ENCODE data around the gene HCFC1.
A peak's percentile ranks its signal among the peaks of the same experiment; 100 is the strongest.

Gene HCFC1
- long read RNA-seq, donor 1, partial matches to known transcripts: 24 of 24 reads
- long read RNA-seq, donor 1, other reads (novel, unspliced or antisense): 0 of 24 reads
- long read RNA-seq, donor 2: 0 reads
- long read RNA-seq, donor 3, partial matches to known transcripts: 0 of 1 reads
- long read RNA-seq, donor 3, other reads (novel, unspliced or antisense): 0 of 1 reads
- long read RNA-seq, donor 4: 0 reads
- long read RNA-seq, donor 5, partial matches to known transcripts: 7 of 7 reads
- long read RNA-seq, donor 5, other reads (novel, unspliced or antisense): 0 of 7 reads
- long read RNA-seq, donor 6, partial matches to known transcripts: 5 of 5 reads
- long read RNA-seq, donor 6, other reads (novel, unspliced or antisense): 0 of 5 reads
- long read RNA-seq, donor 7, partial matches to known transcripts: 57 of 57 reads
- long read RNA-seq, donor 7, other reads (novel, unspliced or antisense): 0 of 57 reads
- long read RNA-seq, donor 8, partial matches to known transcripts: 7 of 7 reads
- long read RNA-seq, donor 8, other reads (novel, unspliced or antisense): 0 of 7 reads

DNA sequence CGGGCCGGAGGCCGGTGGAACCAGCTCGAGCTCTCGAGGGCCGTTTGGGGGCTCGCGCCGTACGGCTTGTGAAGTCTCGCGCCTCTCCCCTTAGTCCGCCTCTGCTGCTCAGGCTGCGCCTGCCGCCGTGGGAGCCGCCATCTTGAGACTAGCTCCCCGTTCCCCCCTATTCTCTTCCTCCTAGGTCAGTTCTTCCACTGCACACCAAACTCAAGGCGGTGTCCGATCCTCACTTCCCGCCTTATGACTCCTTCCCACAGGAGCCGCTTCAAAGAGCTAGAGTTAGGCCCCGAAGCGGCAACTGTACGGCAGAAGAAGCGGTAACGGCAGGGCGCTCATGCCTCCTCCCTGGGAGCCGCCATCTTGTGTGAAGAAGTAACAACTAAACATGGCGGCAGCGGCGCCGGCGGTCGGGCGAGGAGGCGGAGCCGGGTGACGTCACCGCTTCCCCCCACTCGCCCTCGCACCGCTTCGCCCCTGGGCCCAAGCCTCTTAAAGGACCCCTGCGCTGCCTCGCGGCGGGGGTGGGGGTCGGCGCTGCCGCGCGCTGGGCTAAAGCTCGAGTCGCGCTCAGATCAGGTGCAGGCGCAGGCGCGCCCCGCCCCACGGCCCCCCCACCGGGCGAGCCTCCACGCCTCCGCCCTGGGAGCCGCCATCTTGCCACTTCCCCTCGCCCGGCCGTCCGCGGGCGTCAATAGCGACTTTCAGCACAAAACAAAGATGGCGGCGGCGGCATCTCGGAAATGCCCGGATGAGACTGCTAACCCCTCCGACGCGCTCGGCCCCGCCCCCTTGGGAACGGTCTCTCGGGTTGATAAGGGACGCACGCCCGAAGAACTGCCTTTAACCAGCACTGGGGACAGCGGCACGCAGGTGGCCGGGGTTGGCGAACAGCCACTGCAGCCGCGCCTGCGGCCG, at the start of gene HCFC1:
HCFC1 (minus strand) TSS at position 369 of the 918 bp plus-strand sequence. CDS start 978 bp downstream, outside the sequence.
- DNase-seq: peak; percentile 95

DNA sequence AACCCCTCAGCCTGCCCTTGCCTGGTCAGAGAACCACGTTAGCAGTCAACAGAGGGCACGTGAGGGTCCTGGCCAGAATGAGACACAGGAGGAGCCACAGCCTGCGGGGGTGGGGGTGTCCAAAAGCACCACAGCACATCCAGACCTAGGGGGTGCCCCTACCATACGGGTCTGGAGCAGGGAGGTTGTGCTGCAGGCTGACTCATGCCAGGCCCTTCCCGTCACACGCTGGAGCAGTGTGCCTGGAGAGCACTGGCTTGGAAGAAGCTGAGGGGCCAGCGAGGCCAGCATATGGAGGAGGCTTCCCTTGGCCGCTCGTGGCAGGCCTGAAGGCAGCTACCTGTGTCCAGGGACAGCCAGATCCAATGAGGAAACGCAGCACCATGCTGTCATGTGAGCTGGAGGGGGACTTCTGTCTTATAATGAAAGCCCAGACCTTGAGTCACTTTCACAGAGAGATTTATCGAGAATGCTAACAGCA, 49.6 kb upstream of the HCFC1 start:
- DNase-seq: no peak

GRCh38 chrX:154020536-154021115, 49.0 kb upstream of the HCFC1 start:
- DNase-seq: no peak

- peak; percentile 67 for DNase-seq
Observed at GRCh38 chrX:154019633-154020528, 48.3 kb upstream of the HCFC1 start, which contains the start of gene IRAK1. Gene IRAK1 (minus strand): TSS chrX:154019902. CDS start chrX:154019812, 90 bp downstream.

DNA sequence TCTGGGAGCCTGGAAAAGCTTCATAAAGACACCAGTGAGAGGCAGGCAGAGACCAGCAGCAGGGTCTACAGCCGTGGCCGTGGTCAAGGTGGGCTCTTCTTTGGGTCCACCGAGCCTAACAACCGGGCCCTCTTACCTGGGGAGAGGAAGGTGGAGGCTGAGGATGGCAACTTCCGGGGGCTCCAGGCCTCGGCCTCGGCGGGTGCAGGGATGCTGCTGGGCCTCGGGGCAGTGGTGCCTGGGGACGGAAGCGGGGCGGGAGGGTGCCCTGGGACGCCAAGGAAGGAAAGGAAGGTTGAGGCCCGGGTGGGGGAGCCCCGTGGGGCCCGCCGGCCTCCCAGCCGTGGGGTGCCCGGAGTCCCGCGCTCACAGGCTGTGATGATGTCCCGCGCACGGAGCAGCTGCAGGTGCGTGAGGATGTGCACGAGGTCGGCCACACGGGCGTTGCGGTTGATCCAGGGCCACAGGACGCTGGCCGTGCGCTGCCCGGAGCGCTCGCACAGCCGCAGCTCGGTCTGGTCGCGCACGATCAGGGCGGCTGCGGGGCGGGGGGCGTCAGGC, 47.5 kb upstream of the HCFC1 start:
- no peak for DNase-seq

- DNase-seq: no peak
Observed at GRCh38 chrX:154018518-154019060, 47.0 kb upstream of the HCFC1 start.

- DNase-seq: no peak
Observed at GRCh38 chrX:154017766-154018517, 46.3 kb upstream of the HCFC1 start.

DNA sequence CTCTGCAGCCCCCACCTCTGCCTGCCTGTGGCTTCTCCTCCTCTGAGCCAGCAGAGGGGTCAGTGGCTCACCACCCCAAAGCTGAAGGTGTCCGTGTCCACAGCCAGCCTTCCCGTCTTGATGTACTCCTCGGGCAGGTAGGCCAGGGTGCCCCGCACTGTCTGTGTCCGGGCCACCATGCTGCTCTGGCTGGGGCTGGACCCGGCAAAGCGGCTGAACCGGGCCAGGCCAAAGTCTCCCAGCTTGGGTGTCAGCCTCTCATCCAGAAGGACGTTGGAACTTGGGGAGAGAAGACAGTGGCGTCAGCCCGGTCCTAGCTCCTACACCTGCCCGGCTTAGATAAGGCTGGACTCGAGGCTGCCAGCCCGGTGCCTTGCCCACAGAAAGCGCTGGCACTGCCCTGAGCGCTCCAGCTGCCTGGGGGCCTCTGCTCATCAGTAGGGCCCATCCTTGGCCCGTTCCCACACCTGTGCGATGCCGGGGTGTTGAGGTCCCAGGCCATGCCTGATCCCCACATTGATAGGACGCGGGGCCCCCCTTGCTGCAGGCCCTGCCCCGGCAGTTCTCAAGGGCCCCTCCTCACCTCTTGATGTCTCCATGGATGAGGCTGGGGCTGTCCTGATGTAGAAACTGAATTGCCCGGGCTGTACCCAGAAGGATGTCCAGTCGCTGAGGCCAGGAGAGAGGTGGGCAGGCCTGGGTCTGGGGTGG, 44.9 kb upstream of the HCFC1 start:
- DNase-seq: no peak

DNA sequence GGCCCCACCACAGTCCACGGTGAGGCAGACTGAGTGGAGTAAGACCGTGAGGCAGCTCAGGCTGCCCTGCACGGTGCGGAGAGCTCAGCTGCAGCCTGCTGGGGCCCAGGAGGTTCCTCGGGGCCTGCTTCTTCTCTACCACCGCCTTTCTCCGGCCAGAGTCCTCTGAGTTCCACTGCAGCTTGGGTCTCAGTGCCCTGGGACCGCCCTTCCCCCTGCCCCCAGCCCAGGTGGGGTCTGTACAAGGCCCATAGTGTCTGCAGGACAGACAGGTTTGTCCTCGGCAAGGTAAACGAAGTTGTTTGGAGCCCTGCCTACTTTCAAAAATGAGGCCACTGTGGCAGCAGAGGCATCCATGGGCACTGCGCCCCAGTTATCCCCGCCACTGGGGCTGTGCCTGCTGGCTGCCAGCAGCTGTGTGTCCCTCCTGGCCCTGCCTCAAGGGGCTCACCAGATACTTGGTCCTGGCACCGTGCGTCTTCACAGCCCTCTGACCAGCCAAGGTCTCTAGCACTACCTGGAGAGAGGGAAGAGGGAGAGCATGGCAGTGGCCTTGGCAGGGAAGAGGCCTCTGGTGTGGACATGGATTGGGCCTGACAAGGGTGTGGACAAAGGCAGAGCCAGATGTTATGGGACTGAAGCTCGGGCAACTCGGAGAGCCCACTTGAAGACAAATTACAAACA, 44.1 kb upstream of the HCFC1 start:
- no peak for DNase-seq

DNA sequence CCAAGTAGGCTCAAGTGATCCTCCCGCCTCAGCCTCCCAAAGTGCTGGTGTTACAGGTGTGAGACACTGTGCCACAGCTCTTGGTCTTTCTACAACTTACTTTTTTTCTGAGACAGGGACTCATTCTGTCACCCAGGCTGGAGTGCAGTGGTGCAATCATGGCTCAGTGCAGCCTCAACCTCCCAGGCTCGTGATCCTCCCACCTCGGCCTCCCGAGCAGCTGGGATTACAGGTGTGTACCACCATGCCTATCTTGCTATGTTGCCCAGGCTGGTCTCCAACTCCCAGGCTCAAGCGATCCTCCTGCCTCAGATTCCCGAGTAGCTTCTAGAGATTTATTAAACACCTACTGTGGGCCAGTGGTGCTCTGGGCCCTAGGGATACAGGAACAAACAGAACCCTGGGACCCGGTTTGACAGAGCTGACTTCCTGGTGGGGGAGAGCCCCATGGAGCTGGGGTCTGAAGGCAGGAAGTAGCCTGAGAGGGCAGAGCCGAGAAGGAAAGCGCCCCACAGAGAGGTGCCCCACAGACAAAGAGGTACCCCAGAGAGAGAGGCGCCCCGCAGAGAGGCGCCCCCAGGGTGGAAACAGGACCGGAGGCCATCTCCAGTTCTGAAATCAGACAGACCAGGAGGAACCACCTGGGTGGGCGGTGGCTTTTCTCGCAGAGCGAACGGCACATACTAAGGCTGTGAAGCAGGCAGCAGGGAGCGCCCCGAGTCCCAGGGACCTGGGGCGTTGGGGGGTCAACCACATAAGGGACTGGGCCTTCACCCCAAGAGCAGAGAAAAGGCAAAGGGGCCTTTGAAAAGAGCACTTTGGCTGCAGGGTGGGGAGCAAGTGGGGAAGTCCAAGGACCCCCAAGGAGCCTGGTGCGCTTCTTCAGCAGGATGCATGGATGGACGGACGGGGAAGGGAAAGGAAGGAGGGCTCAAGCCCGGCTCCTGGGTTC, 43.1 kb upstream of the HCFC1 start:
- no peak for DNase-seq

DNA sequence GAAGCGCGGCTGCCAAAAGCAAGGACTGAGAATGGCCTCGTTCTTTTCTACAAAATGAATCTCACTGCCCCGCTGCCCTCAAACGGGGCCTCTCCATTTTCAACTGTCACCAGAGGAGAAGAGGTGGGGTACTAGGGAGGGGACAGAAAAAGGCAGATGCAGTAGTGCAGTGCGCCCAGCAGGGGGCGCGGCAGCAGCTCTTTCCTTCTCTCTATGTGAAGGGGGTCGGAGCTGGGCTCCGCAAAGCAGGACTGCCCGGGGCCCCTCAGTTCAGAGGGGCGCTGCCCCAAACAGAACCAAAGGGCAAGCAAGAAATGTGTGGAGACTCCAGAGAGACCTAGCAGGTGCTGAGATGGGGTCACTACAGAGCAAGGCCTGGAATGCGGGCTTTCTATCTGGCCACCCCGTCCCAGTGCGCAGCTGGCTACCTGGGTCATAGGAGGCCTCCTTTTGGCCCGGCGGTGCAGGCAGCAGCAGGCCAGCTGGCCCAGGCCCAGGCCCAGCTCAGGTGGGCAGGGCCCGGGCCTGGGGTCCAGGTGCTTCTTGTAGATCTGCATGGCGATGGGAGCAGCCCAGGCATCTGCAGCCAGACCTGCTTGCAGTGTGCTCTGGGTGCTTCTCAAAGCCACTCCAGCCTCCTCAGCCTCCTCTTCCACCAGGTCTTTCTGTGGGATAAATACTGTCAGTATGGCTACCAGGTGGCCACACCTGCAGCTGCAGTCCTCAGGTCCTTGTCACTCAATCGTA, 42.2 kb upstream of the HCFC1 start:
- no peak for DNase-seq

DNA sequence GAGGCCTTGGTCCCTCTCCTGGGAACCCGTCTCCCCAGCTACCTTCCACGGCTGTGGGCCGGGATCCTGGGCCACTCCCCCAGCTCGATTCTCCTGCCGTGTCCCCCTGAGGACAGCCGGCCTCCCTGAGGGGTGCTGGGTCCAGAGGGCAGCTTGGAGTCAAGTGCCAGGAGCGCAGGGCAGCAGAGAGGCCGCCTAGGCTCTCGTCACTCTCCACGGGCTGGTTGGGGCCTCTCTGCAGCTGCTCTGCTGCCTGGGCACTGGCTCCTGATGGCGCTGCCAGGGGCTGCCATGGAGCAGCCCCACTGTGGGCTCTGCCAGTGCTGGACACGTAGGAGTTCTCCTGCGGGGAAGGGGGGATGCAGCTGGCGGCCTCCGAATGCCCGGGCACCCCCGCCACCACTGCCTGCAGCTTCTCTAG, 41.4 kb upstream of the HCFC1 start:
- DNase-seq: no peak

DNA sequence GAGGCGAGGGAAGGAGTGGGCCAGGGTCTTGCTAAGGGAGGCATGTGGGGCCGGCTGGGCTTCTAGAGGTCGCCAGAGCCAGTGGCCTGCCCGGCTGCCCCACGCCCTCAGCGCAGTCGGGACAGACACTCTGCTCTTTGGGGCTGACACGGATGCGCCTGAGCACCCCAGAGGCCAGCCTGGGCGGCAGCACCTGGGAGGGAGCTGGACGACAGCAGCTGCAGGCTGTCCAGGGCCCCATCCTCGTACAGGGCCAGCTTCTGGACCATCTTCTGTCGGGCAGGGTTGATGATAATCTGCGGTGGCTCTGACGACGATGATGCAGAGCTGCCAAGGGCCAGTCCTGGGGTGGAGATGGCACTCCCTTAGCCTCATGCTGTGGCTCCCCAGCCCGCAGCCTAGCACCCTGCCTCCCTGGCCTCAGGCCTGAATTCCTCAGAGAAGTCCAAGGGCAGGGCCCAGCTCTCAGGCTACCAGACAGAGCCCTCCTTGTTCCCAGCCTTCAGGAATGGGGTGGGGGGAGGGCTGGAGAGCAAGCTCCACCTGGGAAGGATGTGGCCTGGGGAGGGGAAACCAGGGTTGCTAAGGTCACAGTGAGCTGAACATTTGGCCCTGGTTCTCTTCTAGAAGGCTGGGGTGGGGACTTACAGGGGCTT, 40.8 kb upstream of the HCFC1 start:
- no peak for DNase-seq

GRCh38 chrX:154011376-154012335, 40.0 kb upstream of the HCFC1 start:
- no peak for DNase-seq
